Colon (tissue), 2 donors: ENCODE data around the gene LECT2.
A peak's percentile ranks its signal among the peaks of the same experiment; 100 is the strongest.

ENCODE experiments used
- FAIRE-seq: peaks from 2 replicates; lab custom pipeline; 2012; peaks lifted over from hg19 to GRCh38; lab: Jason Lieb, UNC
- donor health status: control.
- donor health status: control.

Gene LECT2

DNA sequence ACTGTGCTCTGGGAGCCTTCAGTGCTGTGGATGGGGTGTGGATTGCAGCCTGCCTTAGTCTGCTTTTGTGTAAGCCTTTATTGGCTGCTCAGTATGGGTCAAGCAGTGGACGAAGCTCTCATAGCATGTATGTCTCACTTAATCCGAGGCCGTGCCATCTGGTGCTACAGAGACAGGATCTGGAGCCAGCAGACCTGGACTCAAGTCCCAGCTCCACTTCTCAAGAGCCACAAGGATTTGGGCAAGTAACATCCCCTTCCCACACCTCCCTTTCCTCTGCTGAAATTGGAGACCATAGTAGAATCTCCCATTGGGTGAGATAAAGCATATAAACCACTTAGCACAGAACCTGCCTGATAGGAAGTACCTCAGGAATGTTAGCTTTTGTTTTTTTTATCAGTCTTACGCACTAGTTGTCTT is 23.4 kb upstream of the LECT2 start:
- FAIRE-seq: no peak

DNA sequence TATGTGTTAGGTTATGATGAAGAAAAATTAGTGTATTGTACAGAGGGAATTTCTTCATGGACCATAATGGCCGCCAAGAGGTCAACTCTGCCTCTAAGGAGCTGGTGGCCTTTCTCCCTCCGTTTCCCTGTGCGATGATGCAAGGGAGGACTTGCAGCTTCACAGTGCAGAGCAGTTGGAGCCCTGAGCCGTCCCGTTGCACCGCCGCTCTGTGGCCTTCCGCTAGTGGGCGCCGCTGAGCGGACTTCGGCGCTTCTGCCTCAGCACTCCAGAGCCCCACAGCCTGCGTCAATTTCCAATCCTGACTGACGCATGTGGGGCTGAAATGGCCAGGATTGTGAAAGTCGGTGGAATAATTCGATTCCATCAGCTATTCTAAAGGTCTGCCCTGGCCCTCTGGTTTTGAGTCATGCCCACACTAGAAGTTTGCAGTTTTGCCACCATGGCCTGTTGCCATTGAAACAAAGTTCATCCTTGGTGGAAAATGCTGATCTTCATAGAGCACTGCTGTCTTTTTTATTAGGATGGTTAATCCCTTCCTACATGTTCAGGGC is 22.7 kb upstream of the LECT2 start:
- no peak for FAIRE-seq

DNA sequence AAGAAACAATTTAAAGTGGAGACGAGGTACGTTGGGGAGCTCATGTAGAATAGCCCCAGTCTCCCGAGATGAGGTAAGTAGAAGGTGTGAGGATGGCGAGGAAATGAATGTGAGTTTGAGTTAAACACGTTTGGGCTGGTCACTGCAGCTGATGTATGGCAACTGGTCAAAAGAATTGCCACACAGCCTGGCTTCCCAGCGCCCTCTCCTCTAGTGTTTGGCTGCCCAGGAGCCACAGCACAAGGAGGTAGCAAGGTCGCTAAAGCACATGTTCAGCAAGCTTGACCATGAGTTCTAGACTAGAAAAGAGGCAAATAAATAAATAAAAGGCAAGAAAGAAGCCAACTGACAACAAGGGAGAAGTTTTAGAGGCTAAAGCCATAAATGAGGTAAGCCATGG is 21.4 kb upstream of the LECT2 start:
- FAIRE-seq: no peak

DNA sequence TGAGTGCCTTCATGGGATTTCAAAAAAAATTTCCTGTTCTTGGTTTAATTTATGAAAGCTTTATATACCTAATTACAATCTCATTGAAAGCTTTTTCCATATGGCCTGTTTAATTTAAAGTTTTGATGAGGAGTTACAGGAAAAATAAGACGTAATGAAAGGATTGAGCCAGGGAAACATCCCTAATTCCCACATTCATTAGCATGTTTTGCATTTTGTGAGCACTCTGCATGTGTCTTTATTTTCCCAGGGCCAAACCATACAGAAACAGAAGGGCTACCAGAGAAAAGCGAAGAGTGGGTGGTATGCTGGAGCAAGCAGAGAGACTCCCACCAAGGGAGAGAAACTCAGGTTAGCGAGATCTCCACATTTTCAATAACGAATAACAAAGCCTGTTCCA is 20.3 kb upstream of the LECT2 start:
- FAIRE-seq: no peak

DNA sequence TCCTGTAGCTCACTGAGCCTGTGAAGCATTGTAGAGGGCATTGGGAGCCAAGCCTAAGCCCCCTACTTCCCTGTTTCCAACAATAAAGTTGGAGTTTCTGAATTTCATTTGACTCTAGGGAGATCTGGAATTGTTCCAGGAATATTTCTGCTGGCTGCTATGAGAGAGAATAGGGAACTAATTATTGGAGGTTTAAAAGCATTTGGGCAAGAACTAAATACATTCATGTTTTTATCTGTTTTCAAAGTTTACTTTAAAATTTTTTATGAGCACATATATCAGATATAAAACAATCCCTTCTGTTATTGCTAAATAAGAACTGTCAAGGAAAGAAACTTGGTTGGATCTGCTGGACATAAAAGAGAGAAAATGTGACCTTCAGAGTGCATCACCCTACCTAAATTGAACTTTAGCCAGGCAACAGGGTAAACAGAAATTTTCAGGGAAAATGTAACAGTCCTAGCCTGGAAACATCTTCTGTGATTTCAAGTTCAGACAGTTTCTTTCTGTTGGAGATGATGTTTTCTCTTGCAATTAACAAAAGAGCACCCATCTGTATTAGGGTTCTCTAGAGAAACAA is 19.3 kb upstream of the LECT2 start:
- FAIRE-seq: no peak

DNA sequence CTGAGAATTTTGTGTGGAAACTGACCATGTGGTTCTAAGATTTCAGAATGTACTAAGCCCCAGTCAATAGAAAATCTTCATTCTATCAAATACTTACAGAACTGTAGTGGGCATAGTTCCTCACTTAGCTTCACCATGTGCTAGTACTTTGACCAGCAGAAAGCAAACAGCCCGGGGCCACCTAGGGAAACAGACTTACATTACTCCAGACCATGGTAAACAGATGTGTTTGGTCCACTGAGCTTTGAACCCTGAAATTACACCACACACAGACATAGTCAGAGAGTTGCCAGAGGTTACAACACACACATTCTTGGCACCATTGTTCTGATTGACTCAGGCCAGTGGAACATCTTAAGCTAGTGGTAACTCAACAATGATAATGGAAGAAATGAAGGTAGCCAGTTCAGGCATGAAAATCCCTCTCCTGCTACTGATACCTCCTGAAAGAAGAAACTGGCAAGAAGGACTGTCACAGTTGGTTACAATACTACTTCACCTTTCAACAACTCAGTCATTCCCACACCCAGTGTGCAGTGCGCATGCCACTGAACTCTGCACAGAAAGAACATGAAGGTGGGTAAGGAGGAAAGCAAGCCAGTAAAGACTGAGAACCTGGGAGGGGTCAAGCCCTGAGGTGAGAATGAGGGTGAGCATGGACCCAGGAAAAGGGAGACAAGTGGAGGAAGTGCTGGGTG is 18.7 kb upstream of the LECT2 start:
- no peak for FAIRE-seq

DNA sequence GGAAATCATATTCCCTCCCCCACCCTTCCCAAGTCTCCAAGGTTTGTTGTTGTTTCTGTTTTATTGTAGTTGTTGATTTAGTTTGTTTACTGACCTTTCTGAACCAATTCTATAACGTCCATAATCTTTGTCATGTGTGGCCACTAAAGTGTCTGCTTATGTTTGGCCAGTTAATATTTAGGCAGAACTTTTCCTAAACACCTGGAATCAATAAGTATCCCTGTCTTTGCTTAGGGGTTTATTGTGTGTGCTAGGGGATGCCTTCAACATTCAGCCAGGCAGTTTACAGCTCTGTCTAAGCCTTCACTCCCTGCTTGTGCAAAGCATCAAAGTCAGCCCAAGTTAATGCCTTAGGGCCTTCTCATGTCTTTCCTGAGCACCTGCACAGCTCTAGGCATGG is 16.9 kb upstream of the LECT2 start:
- FAIRE-seq: no peak

DNA sequence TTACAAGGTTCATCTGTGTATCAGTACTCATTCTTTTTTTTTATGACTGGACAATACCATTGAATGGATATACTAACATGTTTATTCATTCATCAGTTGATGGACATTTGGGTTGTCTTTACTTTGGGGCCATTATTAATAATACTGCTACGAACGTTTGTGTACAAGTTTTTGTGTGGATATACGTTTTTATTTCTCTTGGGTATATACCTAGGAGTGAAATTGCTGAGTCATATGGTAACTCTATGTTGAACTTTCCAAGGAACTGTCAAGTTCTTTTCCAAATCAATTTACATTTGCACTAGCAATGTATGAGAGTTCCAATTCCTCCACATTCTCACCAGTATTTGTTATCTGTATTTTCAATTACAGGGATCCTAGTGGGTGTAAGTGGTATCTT is 12.0 kb upstream of the LECT2 start:
- FAIRE-seq: no peak

DNA sequence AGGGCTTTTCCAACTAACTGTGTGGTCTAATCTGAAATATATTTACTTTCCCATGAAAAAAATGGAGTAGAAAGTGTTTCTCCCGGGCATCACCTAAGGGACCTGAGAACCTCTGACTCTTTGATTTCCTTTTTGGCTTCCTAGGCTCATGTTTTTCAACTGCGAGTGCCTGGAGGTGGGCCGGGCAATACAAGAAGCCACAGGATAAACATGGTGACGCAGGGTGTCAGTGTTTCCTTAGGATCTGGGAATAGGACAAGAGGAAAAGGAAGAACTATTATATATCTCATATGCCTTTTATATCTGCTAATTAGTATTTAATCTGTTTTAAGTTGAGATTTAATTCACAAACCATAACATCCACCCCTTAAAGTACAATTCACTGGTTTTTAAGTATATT is 11.4 kb upstream of the LECT2 start:
- FAIRE-seq: no peak

DNA sequence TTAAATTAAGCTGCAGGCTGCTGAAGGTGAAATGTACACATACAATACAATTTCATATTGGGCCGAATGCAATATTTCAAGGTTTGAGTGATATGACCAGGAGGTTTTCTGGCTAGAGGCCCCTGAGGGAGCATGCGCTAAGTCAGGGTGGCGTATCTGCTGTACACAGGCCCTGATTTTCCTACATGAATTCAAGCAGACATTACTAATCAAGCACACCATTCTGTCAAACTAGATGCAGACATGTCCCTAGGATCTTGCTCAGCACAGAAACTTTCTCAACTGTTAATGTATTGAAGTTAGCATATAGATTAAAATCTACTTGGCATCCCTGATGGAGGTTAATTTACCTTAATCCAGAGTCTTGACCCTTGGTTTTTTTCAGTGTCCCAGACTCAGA is 10.7 kb upstream of the LECT2 start:
- no peak for FAIRE-seq

DNA sequence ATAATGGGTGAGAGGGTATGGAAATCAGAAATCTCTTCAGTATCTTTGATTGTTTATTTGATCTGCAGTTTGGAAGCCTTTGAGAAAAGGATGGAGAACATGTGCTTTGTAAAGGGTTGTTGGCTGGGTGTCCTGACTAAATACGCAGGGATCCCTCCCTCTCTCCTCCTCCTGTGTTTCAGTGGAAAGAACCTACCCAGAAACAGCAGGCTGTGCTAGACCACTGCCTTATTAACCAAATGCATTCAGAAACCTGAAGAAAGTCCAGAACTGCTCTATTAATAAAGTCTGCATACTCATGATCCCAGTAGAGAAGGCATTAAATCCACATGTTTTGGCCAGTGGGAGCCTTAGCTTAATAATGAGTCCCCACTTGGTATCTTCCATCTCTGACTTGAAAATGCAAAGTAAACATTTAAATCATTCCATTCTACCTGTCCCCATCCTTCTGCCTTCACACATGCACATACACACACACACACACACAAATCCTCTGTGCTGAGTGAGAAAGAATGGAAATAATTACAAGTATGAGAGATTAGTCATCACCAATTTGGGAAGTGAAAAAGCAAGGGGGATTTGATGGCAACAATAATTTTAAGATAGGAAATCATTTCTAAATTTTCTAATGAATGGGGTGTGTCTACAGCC is 10.0 kb upstream of the LECT2 start:
- no peak for FAIRE-seq

DNA sequence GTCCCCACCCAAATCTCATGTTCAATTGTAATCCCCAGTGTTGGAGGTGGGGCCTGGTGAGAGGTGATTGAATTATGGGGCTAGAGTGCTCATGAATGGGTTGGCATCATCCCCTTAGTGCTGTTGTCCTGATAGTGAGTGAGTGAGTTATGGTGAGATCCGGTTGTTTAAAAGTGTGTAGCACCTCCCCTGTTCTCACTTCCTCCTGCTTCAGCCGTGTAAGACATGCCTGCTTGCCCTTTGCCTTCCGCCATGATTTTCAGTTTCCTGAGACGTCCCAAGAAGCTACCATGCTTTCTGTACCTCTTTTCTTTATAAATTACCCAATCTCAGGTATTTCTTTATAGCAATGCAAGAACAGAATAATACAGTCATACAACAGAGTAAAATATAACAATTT is 742 bp upstream of the LECT2 start:
- FAIRE-seq: no peak

DNA sequence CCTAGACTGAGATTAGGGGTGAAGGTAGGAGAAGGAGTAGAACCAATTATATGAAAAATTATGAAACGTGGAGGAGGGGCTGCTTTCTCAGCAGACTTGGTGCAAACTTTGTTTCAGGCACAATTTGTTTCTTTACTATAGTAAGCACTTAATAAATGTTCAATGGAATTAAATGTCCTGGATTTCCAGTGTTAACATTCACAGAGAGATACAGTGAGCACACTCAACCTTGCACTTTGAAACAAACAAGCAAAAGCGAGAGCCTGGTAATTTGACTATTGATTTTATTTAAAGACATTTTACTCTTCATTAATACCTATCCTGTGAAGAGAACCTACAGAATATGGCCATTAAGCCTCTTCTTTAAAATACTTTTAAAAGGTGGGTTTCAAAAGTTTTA is 933 bp downstream of the LECT2 start:
- no peak for FAIRE-seq

DNA sequence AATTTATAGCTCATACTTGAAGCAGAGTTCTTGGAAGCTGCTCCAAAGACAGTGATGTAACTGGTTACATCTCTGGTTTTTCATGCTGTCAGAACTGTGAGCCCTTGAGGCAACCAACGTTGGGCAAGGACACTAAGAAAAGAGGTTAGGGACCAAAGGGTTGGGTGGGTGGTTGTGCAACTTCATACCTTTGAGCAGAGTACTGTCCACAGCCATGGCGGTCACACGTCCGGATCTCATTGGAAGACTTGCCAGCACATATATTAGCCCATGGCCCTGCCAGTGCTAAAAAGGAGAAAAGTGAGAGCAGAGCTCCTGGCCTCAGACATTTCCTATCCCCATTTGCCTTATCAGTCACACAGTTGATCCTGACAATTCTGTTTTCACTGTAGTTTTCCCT is 2.1 kb downstream of the LECT2 start:
- FAIRE-seq: no peak

DNA sequence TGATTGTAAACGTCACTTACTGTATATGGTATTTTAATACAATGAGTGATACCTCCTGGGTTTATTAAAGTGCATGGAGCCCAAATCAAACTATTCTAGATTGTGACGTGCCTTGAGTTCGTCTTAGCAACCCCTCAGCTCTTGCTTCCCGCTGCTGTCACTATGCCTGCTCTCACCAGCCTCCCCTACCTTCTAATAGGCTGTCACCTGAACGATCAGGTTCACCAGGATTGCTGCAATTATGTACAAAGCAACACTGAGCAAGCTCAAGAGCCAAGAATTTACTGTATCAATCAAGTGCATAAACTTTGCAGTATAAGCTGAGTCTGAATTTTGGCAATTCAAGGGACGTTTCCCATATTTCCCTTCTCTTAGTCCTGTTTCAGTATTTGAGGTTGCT is 3.0 kb downstream of the LECT2 start:
- FAIRE-seq: no peak

DNA sequence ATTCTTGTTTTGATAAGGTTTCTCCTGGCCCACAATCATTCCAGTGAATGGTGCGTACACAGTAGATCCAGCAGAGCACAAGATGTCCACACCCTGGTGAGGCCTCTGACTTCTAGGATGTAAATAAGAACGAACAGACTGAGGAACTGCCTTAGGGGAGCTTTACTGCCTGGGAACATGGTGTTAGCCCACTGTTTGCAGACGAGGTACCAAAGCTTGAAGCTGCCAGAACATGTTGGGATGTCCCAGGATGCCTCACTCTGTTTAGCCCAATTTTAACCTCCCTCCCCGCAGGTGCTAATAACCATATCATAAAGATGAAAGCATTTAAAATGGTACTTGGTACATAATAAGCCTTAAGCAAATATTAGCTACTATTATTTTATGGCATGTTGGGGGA is 3.5 kb downstream of the LECT2 start:
- no peak for FAIRE-seq

DNA sequence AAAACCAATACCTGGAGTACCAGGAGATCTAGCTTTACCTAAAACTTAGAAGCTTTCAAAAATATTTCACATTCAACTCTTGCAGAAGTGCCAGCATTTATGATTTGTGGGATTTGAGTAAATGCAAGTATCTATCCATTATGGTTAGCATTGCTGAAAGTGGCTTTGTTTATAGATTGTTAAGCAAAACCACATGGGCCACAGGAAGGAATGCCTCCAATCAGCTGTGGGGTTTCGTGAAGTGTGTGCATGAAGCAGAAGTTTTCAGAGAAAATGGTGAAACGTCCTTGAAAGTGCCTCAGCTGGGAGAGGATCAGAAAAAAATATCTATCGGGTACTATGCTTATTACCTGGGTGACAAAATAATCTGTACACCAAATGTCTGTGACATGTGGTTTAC is 4.2 kb downstream of the LECT2 start:
- no peak for FAIRE-seq

DNA sequence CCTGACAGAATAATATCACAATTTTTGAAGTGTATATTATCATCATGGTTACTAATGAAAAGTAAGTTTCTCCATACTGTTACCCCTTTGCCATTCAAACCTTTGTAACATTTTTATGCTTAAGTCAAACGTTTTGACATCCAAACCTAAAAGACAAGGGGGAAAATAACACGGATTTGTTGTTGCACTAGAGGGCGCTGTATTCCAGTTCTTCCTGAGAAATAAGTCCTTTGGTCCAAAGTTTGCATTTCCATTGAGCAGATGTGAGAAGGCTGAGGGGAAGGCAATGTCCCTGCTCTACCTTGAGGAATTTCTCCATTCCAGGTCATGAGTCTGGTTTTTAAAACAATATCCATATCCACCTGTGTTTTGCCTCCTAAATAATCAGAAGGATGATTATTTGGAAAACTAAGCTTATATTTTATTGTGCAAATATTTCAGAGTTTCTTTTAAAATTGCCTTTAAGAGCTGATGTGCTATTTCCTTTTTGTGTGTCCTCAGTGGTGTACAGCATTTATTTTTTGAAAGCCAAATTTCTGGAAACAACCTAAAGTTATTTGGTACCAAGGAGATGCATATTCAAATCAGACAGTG is 9.7 kb downstream of the LECT2 start:
- peak; percentile 14 for FAIRE-seq

DNA sequence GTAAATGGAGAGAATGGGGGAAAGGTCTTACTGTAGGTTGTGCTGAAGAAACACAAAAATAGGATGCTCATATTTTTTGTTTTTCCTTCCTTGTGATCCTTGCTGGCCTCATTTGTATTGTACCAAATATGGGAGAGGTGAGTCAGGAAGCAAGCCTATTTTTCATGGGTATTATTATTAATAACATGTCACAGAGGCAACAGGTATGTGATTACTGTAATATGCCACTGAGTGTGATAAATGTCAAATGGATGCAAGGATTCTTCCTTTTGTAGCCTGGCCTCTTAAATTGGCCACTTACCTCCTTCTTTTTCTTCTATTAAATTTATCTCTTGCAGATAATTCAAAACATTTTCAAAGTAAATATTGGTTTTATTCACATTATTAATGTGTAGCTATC is 10.2 kb downstream of the LECT2 start:
- FAIRE-seq: no peak

DNA sequence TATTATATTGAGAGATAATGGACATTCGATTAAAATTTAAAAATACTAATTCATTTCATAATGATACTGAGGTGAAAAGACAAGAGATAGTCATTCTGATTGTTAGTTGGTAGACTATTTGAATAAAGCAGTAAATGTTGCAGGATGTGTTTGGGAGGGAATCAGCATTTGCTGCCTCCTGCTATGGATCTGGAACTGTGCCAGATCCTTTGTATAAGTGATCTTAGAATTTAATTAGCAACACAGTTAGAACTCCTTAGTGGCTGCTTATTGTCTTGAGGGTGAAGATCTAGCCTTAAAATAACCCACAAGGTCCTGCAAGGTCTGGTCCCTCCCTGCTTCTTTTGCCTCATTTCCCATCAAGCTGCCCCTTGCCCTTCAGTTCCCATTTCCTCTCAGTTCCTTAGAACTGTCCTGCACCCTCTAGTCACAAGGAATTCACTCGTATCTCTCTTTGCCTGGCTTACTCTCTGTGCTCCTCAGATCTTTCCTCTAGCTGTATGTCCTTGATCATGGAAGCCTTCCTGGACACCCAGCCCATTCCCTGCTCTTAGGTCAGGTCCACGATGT is 12.5 kb downstream of the LECT2 start:
- FAIRE-seq: peak; percentile 38

DNA sequence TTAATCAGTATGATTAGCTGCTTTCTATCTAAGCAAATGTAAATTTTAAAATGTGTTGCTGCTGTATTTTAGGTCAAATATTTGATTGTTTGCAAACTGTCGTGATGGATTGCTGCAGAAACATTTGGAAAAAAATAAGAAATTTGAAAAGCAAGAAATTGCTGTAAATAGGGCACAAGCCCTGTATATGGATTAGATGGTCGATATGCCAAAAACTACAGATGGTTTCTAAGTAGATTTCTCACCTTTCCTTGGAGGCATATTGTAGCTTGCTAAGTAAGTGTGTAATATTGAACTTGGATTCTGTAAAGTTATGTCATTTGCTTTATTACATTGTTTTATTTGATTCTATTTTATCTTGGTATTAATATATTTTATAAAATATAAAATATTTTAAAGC is 13.1 kb downstream of the LECT2 start:
- FAIRE-seq: no peak

DNA sequence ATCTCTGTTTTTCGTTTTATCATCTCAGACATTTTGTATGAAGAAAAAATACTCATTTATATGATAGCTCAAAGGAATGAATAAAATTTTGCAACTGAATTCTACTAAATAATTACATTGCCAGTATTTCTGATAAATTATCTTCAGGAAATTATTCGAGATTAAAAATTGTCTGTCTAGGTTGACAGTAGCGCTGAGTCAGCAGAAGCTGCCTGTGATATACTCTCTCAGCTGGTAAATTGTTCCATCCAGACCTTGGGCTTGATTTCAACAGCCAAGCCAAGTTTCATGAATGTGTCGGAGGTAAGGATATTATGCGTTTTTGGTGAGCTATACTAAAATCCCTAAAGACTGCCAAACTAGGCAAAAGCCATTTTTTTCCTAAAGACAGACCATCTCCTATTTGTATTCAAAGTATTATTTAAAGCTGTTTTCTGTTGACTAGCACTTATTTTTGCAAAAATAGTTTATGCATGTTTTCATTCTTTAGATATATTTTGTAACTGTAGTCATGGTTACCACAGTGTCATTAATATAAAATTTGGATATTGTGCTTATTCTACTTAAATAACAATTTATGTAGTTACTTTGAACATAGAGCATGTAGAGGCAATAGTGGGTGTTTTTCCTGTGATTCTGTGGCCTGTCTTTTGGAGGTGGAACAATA is 17.4 kb downstream of the LECT2 start:
- FAIRE-seq: no peak
